Measurements from ENCODE around the gene YWHAB.

- TF ChIP-seq CTCF (IDR thresholded peaks at IDR 0.05; ENCODE audit: poor library complexity) = no peak
- TF ChIP-seq EZH2 (IDR thresholded peaks at IDR 0.05; ENCODE audit: borderline replicate concordance) = no peak
These were observed 67.2 kb downstream of the YWHAB start for GRCh38 chr20:44952731-44953130.

Data from hepatocyte (in vitro differentiated cells).